ENCODE measurements around the gene PLEKHG3.
"Not testable (repeated sequence)": the region's sequence is repeated elsewhere in the genome, so short reads cannot be mapped to it uniquely, and the experiment has no call there.

PLEKHG3 gene

GRCh38 chr14:64688811-64689281, 15.4 kb upstream of the PLEKHG3 start:
- DNase-seq = no peak

- DNase-seq = no peak
These were observed 14.9 kb upstream of the PLEKHG3 start for GRCh38 chr14:64689289-64689688.

- DNase-seq = not testable (repeated sequence)
These were observed 13.6 kb upstream of the PLEKHG3 start for GRCh38 chr14:64690607-64691006.

- no peak for DNase-seq
These were observed 12.8 kb upstream of the PLEKHG3 start for GRCh38 chr14:64691376-64691775.

DNA sequence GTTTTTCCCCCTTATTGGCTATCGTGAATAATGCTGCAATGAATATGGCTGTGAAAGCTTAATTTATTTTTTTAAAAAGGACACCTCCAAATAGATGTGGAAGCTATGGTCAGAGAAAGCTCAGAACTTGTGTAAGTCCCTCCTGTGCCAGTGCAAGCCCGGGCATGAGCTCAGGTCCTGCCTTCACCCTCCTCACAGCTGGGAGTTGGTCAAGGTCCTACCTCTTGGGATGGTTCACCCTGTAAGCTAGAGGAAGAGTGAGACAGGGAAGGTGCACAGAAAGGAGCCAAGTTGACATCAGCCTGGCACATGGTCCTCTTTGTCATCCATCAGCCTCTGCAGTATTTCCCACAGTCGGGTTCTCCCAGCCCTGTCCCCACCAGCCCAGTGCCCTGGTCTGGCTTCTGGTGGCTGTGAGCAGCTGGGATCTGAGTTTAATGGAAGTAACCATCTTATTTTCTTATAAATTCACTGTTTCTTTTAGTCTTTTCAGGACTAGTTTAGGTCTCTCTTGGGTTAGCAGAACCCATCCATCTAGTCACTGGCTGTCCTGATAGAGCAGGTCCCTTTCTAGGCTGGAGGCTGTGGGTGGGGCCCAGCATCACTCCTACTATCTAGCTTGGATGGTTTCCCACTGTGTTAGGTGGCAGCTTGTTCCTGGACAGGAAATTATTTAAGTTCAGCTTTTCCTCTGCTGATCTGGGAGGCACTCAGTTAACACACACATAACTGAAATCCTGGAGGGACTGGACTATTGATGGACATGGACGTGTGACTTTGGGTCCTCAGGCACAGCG, 11.8 kb upstream of the PLEKHG3 start:
- DNase-seq = no peak

DNA sequence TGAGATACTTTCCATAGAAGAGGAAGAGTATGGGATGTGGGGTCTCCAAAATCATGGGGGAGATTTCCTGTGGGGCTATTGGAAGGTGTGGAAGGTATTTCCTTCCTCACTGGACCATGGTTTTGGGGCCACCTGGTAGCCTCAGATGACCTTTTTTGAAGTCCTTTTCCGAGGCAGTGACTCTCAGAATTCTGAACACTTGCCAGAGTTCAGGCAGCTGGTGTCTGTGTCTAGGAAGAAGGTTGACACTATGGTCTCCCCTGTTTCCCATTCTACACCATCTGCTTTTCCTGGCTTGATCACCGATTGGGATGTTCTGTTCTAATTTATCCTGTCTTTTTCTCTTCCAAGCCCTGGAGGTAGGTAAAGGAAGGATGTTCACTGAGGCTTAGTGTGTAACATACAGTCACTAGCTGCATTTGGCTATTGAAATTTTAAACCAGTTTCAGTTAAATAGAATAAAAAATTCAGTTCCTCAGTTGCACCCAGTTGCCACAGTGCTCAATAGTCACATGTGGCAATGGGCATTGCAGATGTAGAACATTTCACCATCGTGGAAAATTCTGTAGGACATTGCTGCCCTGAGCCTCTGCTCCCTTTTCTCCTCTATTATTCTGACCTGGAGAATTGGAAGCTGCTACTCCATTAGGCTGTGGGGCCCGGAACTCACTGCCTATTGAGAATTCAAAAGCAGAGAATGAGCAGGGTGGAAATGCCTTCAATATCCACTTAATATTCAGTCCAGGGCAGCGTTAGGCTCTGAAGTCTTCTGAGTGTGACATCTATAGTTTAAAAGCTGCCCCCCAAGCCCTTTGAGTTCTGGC, 11.0 kb upstream of the PLEKHG3 start:
- peak; percentile 73 for DNase-seq

DNA sequence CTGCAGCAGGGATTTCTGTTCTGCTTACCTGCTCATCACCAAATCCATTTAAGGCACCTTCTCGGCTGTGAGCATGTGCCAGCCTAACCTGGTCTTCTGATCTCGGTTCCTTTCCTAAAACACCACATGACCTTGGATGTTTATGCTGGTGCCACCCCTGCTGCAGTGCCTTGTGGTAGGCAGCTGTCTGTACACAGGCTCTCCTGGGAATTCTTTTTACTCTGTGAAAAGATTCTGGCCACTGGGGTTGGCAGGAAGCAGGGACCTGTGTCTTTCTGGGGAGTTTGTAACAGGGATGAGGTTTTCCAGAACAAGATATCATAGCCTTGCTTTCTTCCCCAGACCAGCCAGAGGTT, 10.4 kb upstream of the PLEKHG3 start:
- DNase-seq = peak; percentile 84

GRCh38 chr14:64695071-64695470, 9.2 kb upstream of the PLEKHG3 start:
- no peak for DNase-seq

- no peak for DNase-seq
These were observed 7.8 kb upstream of the PLEKHG3 start for GRCh38 chr14:64696355-64696857.

DNA sequence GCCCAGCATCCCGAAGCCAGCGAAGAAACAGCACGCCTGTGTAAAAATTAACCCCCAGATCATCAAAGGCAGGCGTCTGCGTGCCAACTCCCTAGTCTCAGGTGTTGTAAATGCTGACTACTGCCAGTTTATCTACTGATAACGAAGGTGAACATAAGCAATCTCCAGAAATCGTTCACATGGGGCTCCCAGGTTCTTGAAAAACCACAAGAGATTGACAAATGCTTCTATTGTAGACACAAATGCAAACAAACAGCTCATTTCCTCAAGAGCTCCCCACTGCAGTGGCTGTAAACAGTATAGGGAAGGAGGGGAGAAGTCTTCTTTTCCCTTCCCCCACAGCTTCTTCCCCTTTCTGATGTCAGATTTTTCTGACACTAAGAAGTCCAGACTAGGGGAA, 5.3 kb upstream of the PLEKHG3 start:
- no peak for DNase-seq

DNA sequence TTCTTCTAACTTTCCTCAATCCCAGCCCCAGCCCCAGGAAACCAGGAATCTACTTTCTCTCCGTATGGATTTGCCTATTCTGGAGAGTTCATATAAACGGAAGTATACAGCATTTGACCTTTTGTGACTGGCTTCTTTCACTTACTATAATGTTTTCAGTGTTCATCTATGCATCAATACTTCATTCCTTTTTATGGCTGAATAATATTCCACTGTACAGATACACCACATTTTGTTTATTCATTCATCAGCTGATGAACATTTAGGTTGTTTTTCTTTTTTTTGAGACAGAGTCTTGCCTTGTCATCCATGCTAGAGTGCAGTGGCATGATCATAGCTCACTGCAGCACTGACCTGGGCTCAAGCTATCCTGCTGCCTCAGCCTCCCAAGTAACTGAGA, 3.9 kb upstream of the PLEKHG3 start:
- DNase-seq = no peak

DNA sequence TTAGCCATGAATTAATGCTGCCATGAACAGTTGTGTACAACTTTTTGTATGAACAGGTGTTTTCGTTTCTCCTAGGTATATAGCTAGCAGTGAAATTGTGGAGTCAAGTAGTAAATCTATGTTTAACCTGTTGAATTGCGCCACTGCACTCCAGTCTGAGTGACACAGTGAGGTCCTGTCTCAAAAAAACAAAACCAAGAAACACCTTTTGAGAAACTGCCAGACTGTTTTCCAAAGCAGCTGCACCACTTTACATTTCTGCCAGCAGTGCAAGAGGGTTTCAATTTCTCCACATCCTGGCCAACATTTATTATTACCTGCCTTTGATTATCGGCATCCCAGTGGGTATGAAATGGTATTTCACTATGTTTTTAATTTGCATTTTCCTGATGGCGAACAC, 3.3 kb upstream of the PLEKHG3 start:
- no peak for DNase-seq

DNA sequence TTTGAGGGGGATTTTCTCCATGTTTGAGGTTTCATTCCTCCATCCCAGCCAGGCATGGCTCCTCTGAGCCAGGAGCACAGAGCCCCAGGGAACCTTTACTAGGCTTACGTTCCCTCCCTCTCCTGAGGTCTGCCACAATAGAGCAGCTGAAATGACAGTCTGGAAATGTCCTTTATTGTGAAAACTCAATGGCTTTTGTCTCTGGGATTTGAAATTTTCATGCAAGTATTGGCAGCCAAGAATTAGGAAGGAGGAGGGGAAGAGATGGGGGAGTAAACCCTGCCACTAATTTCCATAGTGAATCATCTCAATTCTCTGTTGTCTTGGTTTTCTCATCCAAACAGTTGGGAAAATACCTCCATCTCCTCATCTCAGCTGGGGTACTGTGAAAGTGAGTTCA, 2.6 kb upstream of the PLEKHG3 start:
- DNase-seq = no peak

DNA sequence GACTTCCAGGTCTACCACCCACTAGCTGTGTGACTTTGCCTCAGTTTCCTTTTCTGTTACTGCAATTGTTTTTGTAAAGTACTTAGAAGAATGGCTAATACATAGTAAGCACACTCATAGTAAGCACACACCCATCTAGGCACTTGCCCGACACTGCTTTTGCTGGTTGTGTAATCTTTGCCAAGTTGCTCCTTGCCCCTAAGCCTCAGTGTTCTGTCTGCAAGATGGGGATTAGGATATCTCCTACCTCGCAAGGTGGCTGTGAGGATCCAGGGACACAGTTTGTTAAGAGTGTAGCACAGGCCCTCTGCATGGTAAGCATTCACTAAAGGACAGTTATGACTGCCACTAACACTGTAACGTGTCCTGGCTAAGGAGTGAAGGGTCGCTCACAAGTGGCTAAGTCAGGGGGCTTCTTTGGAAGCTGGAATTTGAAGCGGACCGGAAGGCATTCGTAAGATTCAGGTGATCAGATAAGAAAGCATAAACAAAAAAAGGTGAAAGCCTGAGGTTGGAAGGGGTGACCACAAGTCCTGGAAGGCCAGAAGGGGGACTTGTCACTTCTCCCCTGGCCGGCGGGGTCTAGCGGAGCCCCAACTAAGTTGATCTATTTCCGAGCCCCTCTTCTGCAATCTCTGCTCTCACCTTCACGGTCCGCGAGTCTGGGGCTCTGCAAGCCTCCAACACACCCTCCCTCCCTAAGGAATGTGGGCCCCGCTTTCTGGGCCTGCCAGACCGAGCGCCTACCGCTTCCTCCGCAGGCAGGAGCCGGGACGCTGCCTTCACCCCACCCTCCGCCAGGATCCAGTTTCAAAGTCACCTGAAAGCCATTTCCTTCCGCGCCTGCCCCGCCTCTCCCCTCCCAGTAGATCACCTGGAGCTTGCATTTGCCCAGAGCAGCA, 1.5 kb upstream of the PLEKHG3 start:
- peak; percentile 86 for DNase-seq

GRCh38 chr14:64703395-64704142, 655 bp upstream of the PLEKHG3 start:
- peak; percentile 62 for DNase-seq

- DNase-seq = peak; percentile 59
These were observed 638 bp downstream of the PLEKHG3 start for GRCh38 chr14:64704743-64705380.

GRCh38 chr14:64705381-64706118, 1.3 kb downstream of the PLEKHG3 start:
- no peak for DNase-seq

GRCh38 chr14:64706119-64706592, 1.9 kb downstream of the PLEKHG3 start:
- DNase-seq = no peak

GRCh38 chr14:64706593-64707193, 2.5 kb downstream of the PLEKHG3 start:
- DNase-seq = no peak

DNA sequence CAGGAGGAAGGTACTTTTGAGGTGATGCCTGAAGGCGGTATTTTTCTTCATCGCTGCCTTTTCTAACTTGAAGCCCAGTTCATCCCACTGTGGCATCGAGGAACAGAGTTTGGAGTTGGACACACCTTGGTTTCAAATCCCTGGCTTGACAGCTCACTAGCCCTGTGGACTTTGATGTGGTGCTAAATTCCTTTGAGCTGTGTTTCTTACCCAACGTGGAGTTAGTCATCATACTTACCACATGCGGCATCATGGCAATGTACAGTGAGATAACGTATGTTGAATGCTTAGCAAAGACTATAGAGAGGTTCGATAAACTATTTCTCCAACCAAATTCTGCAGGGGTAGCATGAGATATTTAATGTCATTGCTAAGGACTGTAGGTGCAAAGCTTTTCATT, 3.4 kb downstream of the PLEKHG3 start:
- DNase-seq = no peak
